Astrocyte of the hippocampus (primary cell): ENCODE measurements around the gene BMAL1.

Source experiments
- DNase-seq: peaks from one replicate; pipeline ENCODE4 v3.0.0; 2011; ENCODE audit warnings: low read depth, low spot score

Gene BMAL1

GRCh38 chr11:13343067-13343466 lies 65.5 kb downstream of the BMAL1 start:
- no peak for DNase-seq

GRCh38 chr11:13343931-13344717 lies 66.5 kb downstream of the BMAL1 start:
- peak; percentile 88 for DNase-seq

- no peak for DNase-seq
Measured at GRCh38 chr11:13344818-13345217, 67.2 kb downstream of the BMAL1 start.

- no peak for DNase-seq
Measured at GRCh38 chr11:13346470-13346869, 68.9 kb downstream of the BMAL1 start.

GRCh38 chr11:13347901-13348300 lies 70.3 kb downstream of the BMAL1 start:
- no peak for DNase-seq

GRCh38 chr11:13348305-13348704 lies 70.7 kb downstream of the BMAL1 start:
- no peak for DNase-seq

- DNase-seq: no peak
Measured at GRCh38 chr11:13349046-13349445, 71.5 kb downstream of the BMAL1 start.

- DNase-seq: no peak
Measured at GRCh38 chr11:13349581-13349980, 72.0 kb downstream of the BMAL1 start.

GRCh38 chr11:13352711-13353110 lies 75.1 kb downstream of the BMAL1 start:
- no peak for DNase-seq

- no peak for DNase-seq
Measured at GRCh38 chr11:13354335-13354734, 76.7 kb downstream of the BMAL1 start.

- no peak for DNase-seq
Measured at GRCh38 chr11:13355191-13355590, 77.6 kb downstream of the BMAL1 start.

GRCh38 chr11:13357232-13357631 lies 79.6 kb downstream of the BMAL1 start:
- DNase-seq: no peak

- peak; percentile 64 for DNase-seq
Measured at GRCh38 chr11:13358596-13359270, 81.1 kb downstream of the BMAL1 start.

- no peak for DNase-seq
Measured at GRCh38 chr11:13362596-13363109, 85.1 kb downstream of the BMAL1 start.

- DNase-seq: no peak
Measured at GRCh38 chr11:13364388-13364787, 86.8 kb downstream of the BMAL1 start.

- DNase-seq: no peak
Measured at GRCh38 chr11:13366266-13367026, 88.9 kb downstream of the BMAL1 start.

- DNase-seq: no peak
Measured at GRCh38 chr11:13367115-13367514, 89.5 kb downstream of the BMAL1 start.

- peak; percentile 73 for DNase-seq
Measured at GRCh38 chr11:13368041-13368446, 90.5 kb downstream of the BMAL1 start.

GRCh38 chr11:13373216-13373615 lies 95.6 kb downstream of the BMAL1 start:
- no peak for DNase-seq

GRCh38 chr11:13375798-13376197 lies 98.2 kb downstream of the BMAL1 start:
- no peak for DNase-seq

GRCh38 chr11:13376402-13376801 lies 98.8 kb downstream of the BMAL1 start:
- no peak for DNase-seq

- DNase-seq: no peak
Measured at GRCh38 chr11:13376838-13377237, 99.2 kb downstream of the BMAL1 start.
